OCI-LY1 (cell line): ENCODE data around the gene PCNT.

Experiments
- CTCF ChIP-seq: fragments of 200-600 bp; sonication (generic), shearing (Covaris generic); IDR thresholded peaks from 2 replicates; pipeline ENCODE4 v1.5.1; 2017; ENCODE audit warnings: mild to moderate bottlenecking, antibody characterized with exemption, low read length, moderate library complexity, mixed read lengths
- EZH2 ChIP-seq: fragments of 200-600 bp; sonication (generic), shearing (Covaris generic); IDR thresholded peaks from 2 replicates; pipeline ENCODE4 v1.8.0; 2017; ENCODE audit warnings: borderline replicate concordance, mixed run types, mild to moderate bottlenecking, antibody characterized with exemption, low read length, moderate library complexity, mixed read lengths

- TF ChIP-seq CTCF: no peak
- no peak for TF ChIP-seq EZH2
These were observed 45.7 kb downstream of the PCNT start for GRCh38 chr21:46369520-46370235.
